Liver (tissue), 9 donors: ENCODE data around the gene SH3GL1. TPM values are rescaled to one million over a fixed set of nuclear protein-coding genes. Genes with fewer than 3 reads are reported as not detected.

Experiments used
- DNase-seq: peaks from one replicate; pipeline ENCODE4 v3.0.0-alpha.2; 2017; ENCODE audit warnings: low spot score
- H3K27ac ChIP-seq, 2 donors: one replicate each; pipeline ENCODE4 v1.7.0; 2013; ENCODE audit warnings: inconsistent platforms in 2 of 2, low read length in 2 of 2, control low read depth in 1 of 2, low read depth in 1 of 2, mild to moderate bottlenecking in 1 of 2
- H3K27me3 ChIP-seq, 4 donors: one replicate each; pipeline versions ENCODE4 v1.6.1 to v1.7.0; 2013; ENCODE audit warnings: low read length in 3 of 4, inconsistent platforms in 1 of 4, mild to moderate bottlenecking in 1 of 4, moderate library complexity in 1 of 4; ENCODE audit not compliant: control insufficient read depth in 4 of 4, insufficient read depth in 4 of 4
- H3K36me3 ChIP-seq, 4 donors: one replicate each; pipeline versions ENCODE4 v1.6.1 to v1.7.0; 2013; ENCODE audit warnings: low read length in 3 of 4, mild to moderate bottlenecking in 3 of 4, low read depth in 1 of 4, moderate library complexity in 1 of 4; ENCODE audit not compliant: control insufficient read depth in 4 of 4, insufficient read depth in 3 of 4
- H3K4me1 ChIP-seq, 4 donors: one replicate each; pipeline versions ENCODE4 v1.6.1 to v1.7.0; 2013; ENCODE audit warnings: low read length in 3 of 4, mild to moderate bottlenecking in 3 of 4, moderate library complexity in 1 of 4; ENCODE audit not compliant: control insufficient read depth in 4 of 4, insufficient read depth in 4 of 4
- H3K4me3 ChIP-seq, 3 donors: one replicate each; pipeline versions ENCODE4 v1.6.1 to v1.7.0; 2013; ENCODE audit warnings: low read length in 3 of 3, control low read depth in 1 of 3, low read depth in 1 of 3, mild to moderate bottlenecking in 1 of 3
- H3K9ac ChIP-seq, 2 donors: one replicate each; pipeline ENCODE4 v1.7.0; 2013; ENCODE audit warnings: low read length in 2 of 2, mild to moderate bottlenecking in 2 of 2, moderate library complexity in 2 of 2, control low read depth in 1 of 2, low read depth in 1 of 2
- H3K9me3 ChIP-seq, 4 donors: one replicate each; pipeline versions ENCODE4 v1.6.1 to v1.7.0; 2013; ENCODE audit warnings: low read length in 3 of 4; ENCODE audit not compliant: control insufficient read depth in 4 of 4
- FOXA1 ChIP-seq: IDR thresholded peaks from 2 replicates; pipeline ENCODE4 v1.6.1; 2016; ENCODE audit warnings: antibody characterized with exemption
- FOXA2 ChIP-seq: IDR thresholded peaks from 2 replicates; pipeline ENCODE4 v1.6.1; 2016; ENCODE audit warnings: antibody characterized with exemption
- GABPA ChIP-seq, 2 donors: IDR thresholded peaks in 1 of 2; conservative IDR thresholded peaks in 1 of 2; 2 replicates each; pipeline ENCODE4 v1.6.1; 2016; ENCODE audit warnings: antibody characterized with exemption in 2 of 2, mild to moderate bottlenecking in 1 of 2, moderate library complexity in 1 of 2
- HNF4A ChIP-seq, 2 donors: conservative IDR thresholded peaks; 2 replicates each; pipeline ENCODE4 v1.6.1; 2016; ENCODE audit warnings: antibody characterized with exemption in 2 of 2, mild to moderate bottlenecking in 2 of 2
- HNF4G ChIP-seq: IDR thresholded peaks from 2 replicates; pipeline ENCODE4 v1.6.1; 2016; ENCODE audit warnings: antibody characterized with exemption
- MAX ChIP-seq: IDR thresholded peaks from 2 replicates; pipeline ENCODE4 v1.6.1; 2016; ENCODE audit warnings: antibody characterized with exemption
- NR2F2 ChIP-seq: IDR thresholded peaks from 2 replicates; pipeline ENCODE4 v1.6.1; 2016; ENCODE audit warnings: antibody characterized with exemption
- RAD21 ChIP-seq, 2 donors: IDR thresholded peaks; 2 replicates each; pipeline ENCODE4 v1.6.1; 2016; ENCODE audit warnings: antibody characterized with exemption in 2 of 2, mild to moderate bottlenecking in 2 of 2
- REST ChIP-seq: IDR thresholded peaks from 2 replicates; pipeline ENCODE4 v1.6.1; 2016; ENCODE audit warnings: antibody characterized with exemption, mild to moderate bottlenecking
- RXRA ChIP-seq, 2 donors: IDR thresholded peaks; 2 replicates each; pipeline ENCODE4 v1.6.1; 2017 to 2018; ENCODE audit warnings: antibody characterized with exemption in 2 of 2, mild to moderate bottlenecking in 1 of 2
- SP1 ChIP-seq: IDR thresholded peaks from 2 replicates; pipeline ENCODE4 v1.6.1; 2018; ENCODE audit warnings: antibody characterized with exemption, mild to moderate bottlenecking
- TAF1 ChIP-seq: conservative IDR thresholded peaks from 2 replicates; pipeline ENCODE4 v1.6.1; 2016; ENCODE audit warnings: antibody characterized with exemption, mild to moderate bottlenecking
- WGBS: extraction: QIAGEN DNeasy Blood & Tissue Kit; methylation state at CpG from one replicate; pipeline ENCODE4 v1.1.7; 2013; 5-methylcytosine and 5-hydroxymethylcytosine counted together
- polyA plus RNA-seq, 2 donors: library from polyadenylated mRNA; stranded (reverse) in 1 of 2; unstranded in 1 of 2; fragments of 200-250 nt in 1 of 2; fragments of >200 nt in 1 of 2; fragmentation: Nextera tagmentation in 1 of 2; extraction: Ambion mirVana in 1 of 2; gene quantifications; one replicate each; pipeline versions ENCODE4 v1.2.1 to v1.2.3, GENCODE V29; 2013 to 2015
- total RNA-seq, 2 donors: library from RNA; depleted of rRNA; stranded (reverse); fragments of >200 nt; gene quantifications; one replicate each; pipeline ENCODE4 v1.2.3, GENCODE V29; 2014
- donor health status: healthy.
- donor health status: healthy.
- donor health status: healthy.
- donor health status: healthy.
- donor health status: healthy.

The SH3GL1 gene
- total and polyA plus RNA-seq, 4 donors, result 16.5 to 27.8 (median 18.2) TPM

- TF ChIP-seq MAX (no peak), RXRA (IDR thresholded peaks at IDR 0.05) (no peak), NR2F2 (no peak), HNF4G (no peak), RAD21 (IDR thresholded peaks at IDR 0.05) (no peak), FOXA1 (no peak)
Measured at GRCh38 chr19:4445963-4446703, 45.8 kb upstream of the SH3GL1 start (continued).

GRCh38 chr19:4444765-4445741 lies 44.7 kb upstream of the SH3GL1 start:
- Histone ChIP-seq H3K9me3 (no peaks in the 10 kb centered on the region), H3K4me3 (no peak overlapping the region), H3K27ac (no peak overlapping the region), H3K4me1 (peaks cover 0 to 33% (median 16%) of the 10 kb centered on the region in 4 donors), H3K27me3 (no peaks in the 10 kb centered on the region), H3K9ac (no peak overlapping the region), H3K36me3 (peaks cover 11 to 45% (median 19%) of the 10 kb centered on the region in 4 donors)
- no peak for DNase-seq
- 82% methylated on average over 36 of the region's 36 CpGs for WGBS
- TF ChIP-seq FOXA2 (no peak), HNF4A (conservative IDR thresholded peaks at IDR 0.05) (no peak), SP1 (no peak), REST (no peak)

GRCh38 chr19:4443966-4444764 lies 43.8 kb upstream of the SH3GL1 start:
- no peak for DNase-seq
- Histone ChIP-seq H3K9me3 (no peaks in the 10 kb centered on the region), H3K36me3 (peaks cover 11 to 41% (median 19%) of the 10 kb centered on the region in 4 donors), H3K27ac (no peak overlapping the region), H3K4me1 (peaks cover 0 to 26% (median 10%) of the 10 kb centered on the region in 4 donors), H3K4me3 (no peak overlapping the region), H3K9ac (no peak overlapping the region), H3K27me3 (no peaks in the 10 kb centered on the region)
- TF ChIP-seq TAF1, result no peak
- TF ChIP-seq SP1, result no peak
- TF ChIP-seq GABPA (IDR thresholded peaks at IDR 0.05 in 1 of 2, conservative IDR thresholded peaks at IDR 0.05 in 1 of 2), result no peak
- TF ChIP-seq NR2F2, result no peak
- WGBS, result 86% methylated on average over 20 of the region's 20 CpGs
